Measurements from ENCODE around the gene GNPTAB. TPM values are rescaled to one million over a fixed set of nuclear protein-coding genes. Genes with fewer than 3 reads are reported as not detected.

GNPTAB gene
- total RNA-seq, 1 donor from 2014 or later = 93.6 TPM

Other genes with a start within 250 kb of the GNPTAB start
- not detected in 2 replicates for gene MYBPC1, start 236.0 kb downstream of the GNPTAB start, total RNA-seq
- gene CHPT1, start 133.3 kb downstream of the GNPTAB start, total RNA-seq = 17.6 and 18.3 TPM in 2 replicates
- 0.50 and 0.92 TPM in 2 replicates for gene SYCP3, start 91.5 kb downstream of the GNPTAB start, total RNA-seq
- 3.0 and 3.4 TPM in 2 replicates for gene DRAM1, start 46.6 kb upstream of the GNPTAB start, total RNA-seq
- 34.0 and 39.0 TPM in 2 replicates for gene WASHC3, start 231.0 kb upstream of the GNPTAB start, total RNA-seq